ENCODE data around the gene PLP1. TPM values are rescaled to one million over a fixed set of nuclear protein-coding genes. Genes with fewer than 3 reads are reported as not detected.
"Not testable (repeated sequence)": the region's sequence is repeated elsewhere in the genome, so short reads cannot be mapped to it uniquely, and the experiment has no call there.

PLP1 gene
- total RNA-seq, 2 donors from 2014 or later: 5.1 to 16.0 TPM

GRCh38 chrX:103754401-103754800 lies 22.2 kb upstream of the PLP1 start:
- H3K36me3 Mint-ChIP-seq (ENCODE audit: low read depth): peaks cover 50% of the 10 kb centered on the region
- no peak overlapping the region for H3K4me3 Mint-ChIP-seq
- TF ChIP-seq CTCF (conservative IDR thresholded peaks at IDR 0.05): no peak
- H3K9me3 ChIP-seq (ENCODE audit: control insufficient read depth, low read length): peaks cover 11% of the 10 kb centered on the region
- no peaks in the 10 kb centered on the region for H3K27me3 ChIP-seq (ENCODE audit: control insufficient read depth, insufficient read depth, low read length, poor library complexity, severe bottlenecking)
- no peaks in the 10 kb centered on the region for H3K4me1 ChIP-seq (ENCODE audit: control insufficient read depth, insufficient read depth, low read length)
- no peak overlapping the region for H3K9ac ChIP-seq (ENCODE audit: extremely low read depth, low read length, poor library complexity, severe bottlenecking)
- H3K27me3 Mint-ChIP-seq (ENCODE audit: insufficient read depth): no peaks in the 10 kb centered on the region
- H3K27ac ChIP-seq (ENCODE audit: low read depth, low read length): no peak overlapping the region
- peaks cover 37% of the 10 kb centered on the region for H3K4me1 Mint-ChIP-seq
- H3K27ac Mint-ChIP-seq: no peak overlapping the region
- no peak for DNase-seq
- WGBS, 2 experiments (ENCODE audit: insufficient coverage in 1 of 2, insufficient read length in 1 of 2): 83% methylated on average over 4 of the region's 4 CpGs; no CpG with 5 or more reads in 1 of the 2 experiments
- H3K4me3 ChIP-seq (ENCODE audit: low read length): no peak overlapping the region
- H3K9me3 Mint-ChIP-seq: peaks cover 9% of the 10 kb centered on the region
- peaks cover 24% of the 10 kb centered on the region for H3K36me3 ChIP-seq (ENCODE audit: control insufficient read depth, insufficient read depth, low read length)

GRCh38 chrX:103756736-103757135 lies 19.9 kb upstream of the PLP1 start:
- DNase-seq: no peak
- H3K36me3 ChIP-seq (ENCODE audit: control insufficient read depth, insufficient read depth, low read length): peaks cover 24% of the 10 kb centered on the region
- no peaks in the 10 kb centered on the region for H3K27me3 Mint-ChIP-seq (ENCODE audit: insufficient read depth)
- no peak overlapping the region for H3K9ac ChIP-seq (ENCODE audit: extremely low read depth, low read length, poor library complexity, severe bottlenecking)
- peaks cover 48% of the 10 kb centered on the region for H3K36me3 Mint-ChIP-seq (ENCODE audit: low read depth)
- no peaks in the 10 kb centered on the region for H3K4me1 ChIP-seq (ENCODE audit: control insufficient read depth, insufficient read depth, low read length)
- peaks cover 11% of the 10 kb centered on the region for H3K9me3 ChIP-seq (ENCODE audit: control insufficient read depth, low read length)
- H3K27ac Mint-ChIP-seq: no peak overlapping the region
- H3K4me3 Mint-ChIP-seq: no peak overlapping the region
- H3K4me1 Mint-ChIP-seq: peaks cover 46% of the 10 kb centered on the region
- no peaks in the 10 kb centered on the region for H3K27me3 ChIP-seq (ENCODE audit: control insufficient read depth, insufficient read depth, low read length, poor library complexity, severe bottlenecking)
- no peak overlapping the region for H3K4me3 ChIP-seq (ENCODE audit: low read length)
- H3K9me3 Mint-ChIP-seq: peaks cover 14% of the 10 kb centered on the region
- TF ChIP-seq CTCF (conservative IDR thresholded peaks at IDR 0.05): no peak
- no peak overlapping the region for H3K27ac ChIP-seq (ENCODE audit: low read depth, low read length)
- WGBS, 2 experiments (ENCODE audit: insufficient coverage in 1 of 2, insufficient read length in 1 of 2): 95% methylated on average over 3 of the region's 3 CpGs; no CpG with 5 or more reads in 1 of the 2 experiments

GRCh38 chrX:103758555-103758954 lies 18.1 kb upstream of the PLP1 start:
- no peaks in the 10 kb centered on the region for H3K4me1 ChIP-seq (ENCODE audit: control insufficient read depth, insufficient read depth, low read length)
- Mint-ChIP-seq H3K36me3 (ENCODE audit: low read depth) (peaks cover 52% of the 10 kb centered on the region), H3K4me1 (peaks cover 63% of the 10 kb centered on the region), H3K4me3 (no peak overlapping the region), H3K27me3 (ENCODE audit: insufficient read depth) (no peaks in the 10 kb centered on the region), H3K9me3 (peaks cover 16% of the 10 kb centered on the region), H3K27ac (peak overlapping the region; percentile 8)
- peaks cover 20% of the 10 kb centered on the region for H3K36me3 ChIP-seq (ENCODE audit: control insufficient read depth, insufficient read depth, low read length)
- H3K4me3 ChIP-seq (ENCODE audit: low read length): no peak overlapping the region
- no peaks in the 10 kb centered on the region for H3K27me3 ChIP-seq (ENCODE audit: control insufficient read depth, insufficient read depth, low read length, poor library complexity, severe bottlenecking)
- no peak overlapping the region for H3K27ac ChIP-seq (ENCODE audit: low read depth, low read length)
- peaks cover 11% of the 10 kb centered on the region for H3K9me3 ChIP-seq (ENCODE audit: control insufficient read depth, low read length)
- DNase-seq: no peak
- no peak overlapping the region for H3K9ac ChIP-seq (ENCODE audit: extremely low read depth, low read length, poor library complexity, severe bottlenecking)
- WGBS, 2 experiments (ENCODE audit: insufficient coverage in 1 of 2, insufficient read length in 1 of 2): no CpG with 5 or more reads among the region's 1 CpG
- no peak for TF ChIP-seq CTCF (conservative IDR thresholded peaks at IDR 0.05)

- H3K4me1 Mint-ChIP-seq: peaks cover 83% of the 10 kb centered on the region
- H3K9me3 ChIP-seq (ENCODE audit: control insufficient read depth, low read length); H3K4me3 ChIP-seq (ENCODE audit: low read length); H3K36me3 ChIP-seq (ENCODE audit: control insufficient read depth, insufficient read depth, low read length); H3K9ac ChIP-seq (ENCODE audit: extremely low read depth, low read length, poor library complexity, severe bottlenecking); DNase-seq; H3K4me1 ChIP-seq (ENCODE audit: control insufficient read depth, insufficient read depth, low read length); H3K27me3 ChIP-seq (ENCODE audit: control insufficient read depth, insufficient read depth, low read length, poor library complexity, severe bottlenecking); H3K27ac ChIP-seq (ENCODE audit: low read depth, low read length); H3K27me3 Mint-ChIP-seq (ENCODE audit: insufficient read depth): not testable (repeated sequence)
- 78 to 81% methylated on average over 4 to 5 of the region's 5 CpGs for WGBS, 2 experiments (ENCODE audit: insufficient coverage in 1 of 2, insufficient read length in 1 of 2)
- H3K9me3 Mint-ChIP-seq: peaks cover 13% of the 10 kb centered on the region
- H3K4me3 Mint-ChIP-seq: peak overlapping the region; percentile 83
- peaks cover 34% of the 10 kb centered on the region for H3K36me3 Mint-ChIP-seq (ENCODE audit: low read depth)
- peak overlapping the region; percentile 60 for H3K27ac Mint-ChIP-seq
Observed at GRCh38 chrX:103763541-103763940, 13.1 kb upstream of the PLP1 start.

- H3K27ac Mint-ChIP-seq: peak overlapping the region; percentile 93
- H3K4me3 Mint-ChIP-seq: peak overlapping the region; percentile 83
- H3K36me3 ChIP-seq (ENCODE audit: control insufficient read depth, insufficient read depth, low read length); H3K27me3 Mint-ChIP-seq (ENCODE audit: insufficient read depth); H3K9me3 Mint-ChIP-seq; H3K9me3 ChIP-seq (ENCODE audit: control insufficient read depth, low read length); H3K27me3 ChIP-seq (ENCODE audit: control insufficient read depth, insufficient read depth, low read length, poor library complexity, severe bottlenecking); H3K27ac ChIP-seq (ENCODE audit: low read depth, low read length); H3K4me1 ChIP-seq (ENCODE audit: control insufficient read depth, insufficient read depth, low read length): not testable (repeated sequence)
- peaks cover 20% of the 10 kb centered on the region for H3K36me3 Mint-ChIP-seq (ENCODE audit: low read depth)
- peaks cover 74% of the 10 kb centered on the region for H3K4me1 Mint-ChIP-seq
- peak overlapping the region; percentile 41 for H3K9ac ChIP-seq (ENCODE audit: extremely low read depth, low read length, poor library complexity, severe bottlenecking)
- H3K4me3 ChIP-seq (ENCODE audit: low read length): peak overlapping the region; percentile 75
- WGBS, 2 experiments (ENCODE audit: insufficient coverage in 1 of 2, insufficient read length in 1 of 2): 21% methylated on average over 9 of the region's 9 CpGs; no CpG with 5 or more reads in 1 of the 2 experiments
- peak; percentile 89 for DNase-seq
Observed at GRCh38 chrX:103766813-103767555, 9.7 kb upstream of the PLP1 start.
